SU-DHL-6 (cell line): ENCODE results near the gene DRD4.

Experiments
- CTCF ChIP-seq: fragments of 200-600 bp; sonication (generic); IDR thresholded peaks from one replicate; pipeline ENCODE4 v1.5.1; 2017; ENCODE audit warnings: antibody characterized with exemption, mild to moderate bottlenecking, low read length, moderate library complexity; ENCODE audit not compliant: insufficient read depth, poor library complexity, severe bottlenecking
- EZH2phosphoT487 ChIP-seq: fragments of 200-600 bp; sonication (generic), shearing (Covaris generic); conservative IDR thresholded peaks from 2 replicates; pipeline ENCODE4 v1.6.1; 2018; ENCODE audit warnings: mild to moderate bottlenecking, antibody characterized with exemption, low read length, moderate library complexity, mixed read lengths

GRCh38 chr11:611001-611996 lies 25.8 kb upstream of the DRD4 start:
- TF ChIP-seq CTCF, result no peak
- no peak for TF ChIP-seq EZH2phosphoT487
